H1 (cell line): ENCODE results near the gene MDM1. TPM values are rescaled to one million over a fixed set of nuclear protein-coding genes. Genes with fewer than 3 reads are reported as not detected.

Experiments used
- CTCF ChIA-PET: fragments of 300-600 bp; sonication (Branson Sonifier 250); formaldehyde crosslinking; loops from one replicate; lab custom pipeline; 2021; ENCODE audit not compliant: partially characterized antibody; lab: Charles Lee
- POLR2A ChIA-PET: fragments of 300-600 bp; sonication (Branson Sonifier 250); formaldehyde crosslinking; loops from one replicate; lab custom pipeline; 2021; ENCODE audit warnings: inconsistent platforms; ENCODE audit not compliant: partially characterized antibody; lab: Charles Lee
- DNase-seq, 2 experiments: peaks; one replicate each; pipeline versions ENCODE4 v3.0.0 to v3.0.0-alpha.2; 2010 to 2022; ENCODE audit warnings: low spot score in 2 of 2, low read depth in 1 of 2, mixed read lengths in 1 of 2
- FAIRE-seq: peaks from 2 replicates; lab custom pipeline; 2011; peaks lifted over from hg19 to GRCh38; lab: Jason Lieb, UNC
- H2AFZ ChIP-seq: 2 replicates; pipeline ENCODE4 v1.8.1; 2012; ENCODE audit warnings: low read length, inconsistent platforms
- H2AK5ac ChIP-seq: 2 replicates; pipeline ENCODE4 v1.6.1; 2013; ENCODE audit warnings: low read depth, low read length
- H2BK120ac ChIP-seq: replicated peaks from 2 replicates; pipeline ENCODE3; 2013; ENCODE audit warnings: low read depth, low read length, inconsistent platforms
- H2BK12ac ChIP-seq: 2 replicates; pipeline ENCODE4 v1.6.1; 2013; ENCODE audit warnings: low read depth, low read length
- H2BK15ac ChIP-seq: 2 replicates; pipeline ENCODE4 v1.6.1; 2013; ENCODE audit warnings: low read length
- H2BK20ac ChIP-seq: 2 replicates; pipeline ENCODE4 v1.6.1; 2013; ENCODE audit warnings: low read length
- H2BK5ac ChIP-seq: 2 replicates; pipeline ENCODE4 v1.6.1; 2013; ENCODE audit warnings: low read depth, low read length
- H3K14ac ChIP-seq: 2 replicates; pipeline ENCODE4 v1.6.1; 2013; ENCODE audit warnings: inconsistent platforms; ENCODE audit not compliant: insufficient read length
- H3K18ac ChIP-seq: 2 replicates; pipeline ENCODE4 v1.6.1; 2013; ENCODE audit warnings: low read length; ENCODE audit errors: extremely low read depth
- H3K23ac ChIP-seq: 2 replicates; pipeline ENCODE4 v1.6.1; 2013; ENCODE audit warnings: inconsistent platforms; ENCODE audit not compliant: insufficient read length
- H3K23me2 ChIP-seq: 2 replicates; pipeline ENCODE4 v1.6.1; 2013; ENCODE audit warnings: low read depth, low read length
- H3K27ac ChIP-seq: 2 replicates; pipeline ENCODE4 v1.6.1; 2011; ENCODE audit warnings: low read depth, low read length, inconsistent platforms
- H3K27me3 ChIP-seq, 4 experiments: replicated peaks in 1 of 4; 1 replicate in 1 of 4; 2 replicates in 3 of 4; pipeline versions ENCODE4 v1.6.1 to v1.8.1; 2011 to 2013; ENCODE audit warnings: low read length in 3 of 4, mild to moderate bottlenecking in 3 of 4, inconsistent platforms in 2 of 4, mixed read lengths in 2 of 4, moderate library complexity in 1 of 4; ENCODE audit not compliant: control insufficient read depth in 3 of 4, insufficient read depth in 3 of 4; ENCODE audit errors: extremely low read depth in 1 of 4
- H3K36me3 ChIP-seq, 4 experiments: 2 replicates each; pipeline versions ENCODE4 v1.6.1 to v1.8.1; 2011 to 2013; ENCODE audit warnings: mild to moderate bottlenecking in 4 of 4, low read length in 3 of 4, moderate library complexity in 2 of 4, control low read depth in 1 of 4, inconsistent platforms in 1 of 4; ENCODE audit not compliant: insufficient read depth in 4 of 4, control insufficient read depth in 2 of 4
- H3K4ac ChIP-seq: replicated peaks from 2 replicates; pipeline ENCODE3; 2013; ENCODE audit warnings: low read length, low read depth, mixed read lengths, inconsistent platforms; ENCODE audit not compliant: insufficient read length
- H3K4me1 ChIP-seq, 4 experiments: replicated peaks in 1 of 4; 1 replicate in 1 of 4; 2 replicates in 3 of 4; pipeline versions ENCODE4 v1.6.1 to v1.8.1; 2011 to 2013; ENCODE audit warnings: low read length in 3 of 4, inconsistent platforms in 2 of 4, mixed read lengths in 1 of 4; ENCODE audit not compliant: insufficient read depth in 4 of 4, control insufficient read depth in 3 of 4
- H3K4me2 ChIP-seq, 2 experiments: 2 replicates each; pipeline versions ENCODE4 v1.6.1 to v1.8.1; 2011 to 2013; ENCODE audit warnings: low read depth in 2 of 2, low read length in 2 of 2, control low read depth in 1 of 2, inconsistent platforms in 1 of 2, mild to moderate bottlenecking in 1 of 2; ENCODE audit not compliant: insufficient read depth in 1 of 2
- H3K4me3 ChIP-seq, 4 experiments: fragments of 200-600, 300-600 bp in 1 of 4; sonication (generic), shearing (Covaris generic), sonication (Bioruptor Twin) in 1 of 4; 2 replicates each; pipeline versions ENCODE4 v1.5.1 to v1.8.1; 2011 to 2016; ENCODE audit warnings: low read length in 4 of 4, low read depth in 3 of 4, control low read depth in 2 of 4, inconsistent platforms in 2 of 4, mild to moderate bottlenecking in 2 of 4, mixed read lengths in 1 of 4, moderate library complexity in 1 of 4; ENCODE audit not compliant: insufficient read depth in 2 of 4; ENCODE audit errors: extremely low read depth in 1 of 4
- H3K56ac ChIP-seq: replicated peaks from 2 replicates; pipeline ENCODE3; 2013; ENCODE audit warnings: low read depth, mild to moderate bottlenecking, mixed read lengths, low read length, inconsistent platforms; ENCODE audit not compliant: insufficient read length
- H3K79me1 ChIP-seq: 2 replicates; pipeline ENCODE4 v1.6.1; 2013; ENCODE audit warnings: low read depth, low read length, control low read depth
- H3K79me2 ChIP-seq, 2 experiments: 2 replicates each; pipeline versions ENCODE4 v1.6.1 to v1.8.1; 2012 to 2013; ENCODE audit warnings: low read length in 2 of 2, mild to moderate bottlenecking in 2 of 2, inconsistent platforms in 1 of 2; ENCODE audit not compliant: insufficient read depth in 2 of 2, control insufficient read depth in 1 of 2
- H3K9ac ChIP-seq, 4 experiments: replicated peaks in 1 of 4; 1 replicate in 1 of 4; 2 replicates in 3 of 4; pipeline versions ENCODE4 v1.6.1 to v1.8.1; 2011 to 2013; ENCODE audit warnings: low read depth in 3 of 4, low read length in 3 of 4, control low read depth in 2 of 4, mild to moderate bottlenecking in 2 of 4, moderate library complexity in 2 of 4, inconsistent platforms in 1 of 4; ENCODE audit errors: extremely low read depth in 1 of 4
- H3K9me3 ChIP-seq, 2 experiments: 2 replicates each; pipeline versions ENCODE4 v1.6.1 to v1.8.1; 2012 to 2013; ENCODE audit warnings: mild to moderate bottlenecking in 2 of 2, moderate library complexity in 2 of 2, control low read depth in 1 of 2, inconsistent platforms in 1 of 2, low read depth in 1 of 2, low read length in 1 of 2, mixed read lengths in 1 of 2; ENCODE audit not compliant: insufficient read depth in 2 of 2
- H4K20me1 ChIP-seq, 2 experiments: replicated peaks in 1 of 2; 2 replicates each; pipeline versions ENCODE3 to v1.8.1; 2011 to 2013; ENCODE audit warnings: inconsistent platforms in 2 of 2, low read length in 2 of 2, mild to moderate bottlenecking in 1 of 2; ENCODE audit not compliant: insufficient read depth in 2 of 2, control insufficient read depth in 1 of 2
- H4K5ac ChIP-seq: 2 replicates; pipeline ENCODE4 v1.6.1; 2013; ENCODE audit warnings: low read length, low read depth, mixed read lengths, inconsistent platforms; ENCODE audit not compliant: insufficient read length
- H4K8ac ChIP-seq: 2 replicates; pipeline ENCODE4 v1.8.0; 2013; ENCODE audit warnings: mild to moderate bottlenecking, moderate library complexity, low read length, inconsistent platforms; ENCODE audit not compliant: insufficient read depth; ENCODE audit errors: extremely low read depth
- H4K91ac ChIP-seq: replicated peaks from 2 replicates; pipeline ENCODE3; 2013; ENCODE audit warnings: low read length, mixed read lengths, inconsistent platforms; ENCODE audit not compliant: insufficient read length
- CEBPB ChIP-seq: IDR thresholded peaks from 2 replicates; pipeline ENCODE4 v1.6.1; 2012; ENCODE audit warnings: low read depth, low read length
- FOSL1 ChIP-seq: IDR thresholded peaks from 2 replicates; pipeline ENCODE4 v1.6.1; 2011; ENCODE audit warnings: mild to moderate bottlenecking, low read depth, low read length, moderate library complexity; ENCODE audit not compliant: insufficient read depth
- GABPA ChIP-seq: IDR thresholded peaks from 2 replicates; pipeline ENCODE4 v1.6.1; 2011; ENCODE audit warnings: mild to moderate bottlenecking, low read length, moderate library complexity, borderline replicate concordance; ENCODE audit not compliant: insufficient read depth
- JUN ChIP-seq: IDR thresholded peaks from 2 replicates; pipeline ENCODE4 v1.6.1; 2011; ENCODE audit warnings: low read depth, mild to moderate bottlenecking, improper control_type of control experiment, low read length
- JUND ChIP-seq: IDR thresholded peaks from 2 replicates; pipeline ENCODE4 v1.6.1; 2011; ENCODE audit warnings: mild to moderate bottlenecking, improper control_type of control experiment, low read length
- SAP30 ChIP-seq: fragments of 300-600 bp; sonication (generic); IDR thresholded peaks from 2 replicates; pipeline ENCODE4 v1.7.1; 2012; ENCODE audit warnings: low read length, moderate library complexity, mild to moderate bottlenecking, inconsistent platforms; ENCODE audit not compliant: insufficient read depth, insufficient replicate concordance
- SIN3A ChIP-seq, 2 experiments: IDR thresholded peaks in 1 of 2; conservative IDR thresholded peaks in 1 of 2; 2 replicates each; pipeline ENCODE4 v1.6.1; 2011 to 2012; ENCODE audit warnings: low read length in 2 of 2, improper control_type of control experiment in 1 of 2, low read depth in 1 of 2, mild to moderate bottlenecking in 1 of 2
- SIRT6 ChIP-seq: IDR thresholded peaks from one replicate; pipeline ENCODE4 v1.7.1; 2012; ENCODE audit warnings: low read length, inconsistent platforms
- SP4 ChIP-seq: IDR thresholded peaks from 2 replicates; pipeline ENCODE4 v1.6.1; 2012; ENCODE audit warnings: low read length, inconsistent platforms
- SUZ12 ChIP-seq: fragments of 200-600 bp; sonication (generic); IDR thresholded peaks from 2 replicates; pipeline ENCODE4 v1.6.1; 2012; ENCODE audit warnings: mild to moderate bottlenecking, inconsistent platforms, low read length, moderate library complexity, mixed read lengths
- TAF1 ChIP-seq: IDR thresholded peaks from 2 replicates; pipeline ENCODE4 v1.6.1; 2011; ENCODE audit warnings: mild to moderate bottlenecking, low read depth, low read length
- YY1 ChIP-seq: IDR thresholded peaks from 2 replicates; pipeline ENCODE4 v1.6.1; 2011; ENCODE audit warnings: low read depth, mild to moderate bottlenecking, low read length
- WGBS, 2 experiments: shearing (Covaris generic) in 1 of 2; methylation state at CpG; one replicate each; pipeline versions ENCODE4 v1.1.6 to v1.1.7; 2013 to 2015; ENCODE audit warnings: low lambda C conversion rate in 2 of 2, mixed read lengths in 2 of 2, inconsistent platforms in 1 of 2, low coverage in 1 of 2, missing lambda C conversion rate in 1 of 2; ENCODE audit not compliant: insufficient replicate concordance in 2 of 2, insufficient coverage in 1 of 2, insufficient read length in 1 of 2; ENCODE audit errors: extremely low coverage in 1 of 2, missing lambda C conversion rate in 1 of 2; 5-methylcytosine and 5-hydroxymethylcytosine counted together
- polyA plus RNA-seq, 7 experiments: library from polyadenylated mRNA; depleted of rRNA in 3 of 7; stranded (reverse) in 5 of 7; unstranded in 2 of 7; fragments of >200 nt in 5 of 7; fragments of 200-250 nt in 2 of 7; gene quantifications; 1 replicate in 5 of 7; 2 replicates in 1 of 7; 4 replicates in 1 of 7; pipeline versions ENCODE4 v1.2.1 to v1.2.3, GENCODE V29; 2011 to 2013; ENCODE audit warnings: missing spikeins in 2 of 7, mixed read lengths in 2 of 7
- total RNA-seq: library from RNA; stranded (reverse); fragmentation: NEBNext Ultra II Directional; extraction: Animal tissue kit (Norgen Biotek cat#: 25700); gene quantifications from 2 replicates; pipeline ENCODE4 v1.2.1, GENCODE V29; 2021
- TF ChIP-seq, protein P1 (sequence below): IDR thresholded peaks from 2 replicates; pipeline ENCODE4 v1.6.1; 2011; ENCODE audit warnings: low read depth, mild to moderate bottlenecking, low read length; ENCODE audit not compliant: insufficient read depth
- TF ChIP-seq, protein P2 (sequence below): IDR thresholded peaks from 2 replicates; pipeline ENCODE4 v1.6.1; 2011; ENCODE audit warnings: low read length, improper control_type of control experiment

Gene MDM1
- total and polyA plus RNA-seq, 2 of the 8 experiments (the other 6 are each of a cell fraction or from before 2014, with no cell fraction given), result 3.1 to 10.7 TPM

DNA sequence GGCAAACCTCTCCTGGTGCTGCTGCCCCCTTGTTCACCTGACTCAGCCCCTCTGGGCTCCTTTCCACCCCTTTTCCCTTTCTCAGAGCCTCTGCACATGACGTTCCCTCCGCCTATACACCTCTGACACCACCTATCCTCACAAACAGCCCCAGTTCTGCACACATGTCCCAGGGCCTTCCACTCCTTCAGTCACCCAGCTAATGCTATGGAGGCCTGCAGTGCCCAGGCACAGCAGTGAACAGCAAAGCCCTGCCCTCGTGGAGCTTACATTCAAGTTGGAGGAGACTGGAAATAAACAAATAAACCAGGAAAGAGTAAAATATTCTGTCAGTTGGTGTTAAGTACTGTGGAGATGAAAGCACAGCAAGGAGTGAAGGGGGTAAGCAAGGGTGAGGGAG is 38.5 kb upstream of the MDM1 start:
- Histone ChIP-seq H4K20me1 (no peaks in the 10 kb centered on the region), H4K8ac (no peak overlapping the region), H3K79me2 (no peaks in the 10 kb centered on the region), H3K27me3 (no peaks in the 10 kb centered on the region), H2BK5ac (no peak overlapping the region), H2BK12ac (no peak overlapping the region), H3K56ac (no peak overlapping the region), H3K9ac (no peak overlapping the region), H3K23me2 (no peaks in the 10 kb centered on the region; the same call in 1 of the 2 replicates), H3K9me3 (no peaks in the 10 kb centered on the region), H2BK120ac (no peak overlapping the region), H3K23ac (no peak overlapping the region), H3K18ac (no peak overlapping the region), H2AK5ac (no peak overlapping the region), H3K27ac (no peak overlapping the region), H4K91ac (no peak overlapping the region), H3K4ac (no peak overlapping the region), H3K79me1 (no peaks in the 10 kb centered on the region), H3K4me1 (no peaks in the 10 kb centered on the region), H2BK15ac (no peak overlapping the region), H2BK20ac (no peak overlapping the region), H4K5ac (no peak overlapping the region), H3K4me2 (no peak overlapping the region), H3K14ac (no peak overlapping the region), H3K4me3 (no peak overlapping the region), H2AFZ (no peak overlapping the region), H3K36me3 (no peaks in the 10 kb centered on the region)
- DNase-seq (no peak), FAIRE-seq (no peak)
- ChIA-PET CTCF (no interaction called here), POLR2A (no interaction called here)
- WGBS, 2 experiments, result 90% methylated on average over 3 of the region's 3 CpGs; no CpG with 5 or more reads in 1 of the 2 experiments
- TF ChIP-seq SUZ12 (no peak), SP4 (no peak), SAP30 (no peak), YY1 (no peak), SIRT6 (no peak), FOSL1 (no peak), CEBPB (no peak), JUND (no peak), TAF1 (no peak), JUN (no peak), GABPA (no peak), SIN3A (conservative IDR thresholded peaks at IDR 0.05 in 1 of 2, IDR thresholded peaks at IDR 0.05 in 1 of 2; ENCODE audit: low read depth in 1 of 2, low read length in 2 of 2) (no peak)
- TF ChIP-seq, protein P1, sequence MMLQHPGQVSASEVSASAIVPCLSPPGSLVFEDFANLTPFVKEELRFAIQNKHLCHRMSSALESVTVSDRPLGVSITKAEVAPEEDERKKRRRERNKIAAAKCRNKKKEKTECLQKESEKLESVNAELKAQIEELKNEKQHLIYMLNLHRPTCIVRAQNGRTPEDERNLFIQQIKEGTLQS, result no peak
- TF ChIP-seq, protein P2, sequence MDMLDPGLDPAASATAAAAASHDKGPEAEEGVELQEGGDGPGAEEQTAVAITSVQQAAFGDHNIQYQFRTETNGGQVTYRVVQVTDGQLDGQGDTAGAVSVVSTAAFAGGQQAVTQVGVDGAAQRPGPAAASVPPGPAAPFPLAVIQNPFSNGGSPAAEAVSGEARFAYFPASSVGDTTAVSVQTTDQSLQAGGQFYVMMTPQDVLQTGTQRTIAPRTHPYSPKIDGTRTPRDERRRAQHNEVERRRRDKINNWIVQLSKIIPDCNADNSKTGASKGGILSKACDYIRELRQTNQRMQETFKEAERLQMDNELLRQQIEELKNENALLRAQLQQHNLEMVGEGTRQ, result no peak
